Muscle layer of duodenum (tissue), 2 donors: ENCODE measurements around the gene CEP57L1.
"Not testable (repeated sequence)": the region's sequence is repeated elsewhere in the genome, so short reads cannot be mapped to it uniquely, and the experiment has no call there.

Source experiments
- H3K27ac ChIP-seq: one replicate; pipeline ENCODE4 v1.7.0; 2013; ENCODE audit warnings: mild to moderate bottlenecking, low read length
- H3K27me3 ChIP-seq: one replicate; pipeline ENCODE4 v1.7.0; 2013; ENCODE audit warnings: low read depth, mild to moderate bottlenecking, control low read depth, low read length
- H3K36me3 ChIP-seq, 2 donors: one replicate each; pipeline ENCODE4 v1.7.0; 2013; ENCODE audit warnings: low read length in 2 of 2, control low read depth in 1 of 2, mild to moderate bottlenecking in 1 of 2; ENCODE audit not compliant: insufficient read depth in 2 of 2, control insufficient read depth in 1 of 2
- H3K4me1 ChIP-seq, 2 donors: one replicate each; pipeline ENCODE4 v1.7.0; 2013; ENCODE audit warnings: low read length in 2 of 2, mild to moderate bottlenecking in 2 of 2, control low read depth in 1 of 2, moderate library complexity in 1 of 2; ENCODE audit not compliant: insufficient read depth in 2 of 2, control insufficient read depth in 1 of 2
- H3K4me3 ChIP-seq, 2 donors: one replicate each; pipeline ENCODE4 v1.7.0; 2013; ENCODE audit warnings: low read length in 2 of 2, low read depth in 1 of 2, mild to moderate bottlenecking in 1 of 2
- H3K9me3 ChIP-seq, 2 donors: one replicate each; pipeline ENCODE4 v1.7.0; 2013; ENCODE audit warnings: low read length in 2 of 2, control low read depth in 1 of 2, mild to moderate bottlenecking in 1 of 2; ENCODE audit not compliant: control insufficient read depth in 1 of 2
- donor health status: healthy.

Gene CEP57L1

GRCh38 chr6:109178921-109179320, 83.6 kb downstream of the CEP57L1 start:
- Histone ChIP-seq H3K36me3 (no peaks in the 10 kb centered on the region), H3K9me3 (no peaks in the 10 kb centered on the region), H3K4me1 (no peaks in the 10 kb centered on the region), H3K27ac (no peak overlapping the region), H3K4me3 (no peak overlapping the region), H3K27me3 (no peaks in the 10 kb centered on the region)

DNA sequence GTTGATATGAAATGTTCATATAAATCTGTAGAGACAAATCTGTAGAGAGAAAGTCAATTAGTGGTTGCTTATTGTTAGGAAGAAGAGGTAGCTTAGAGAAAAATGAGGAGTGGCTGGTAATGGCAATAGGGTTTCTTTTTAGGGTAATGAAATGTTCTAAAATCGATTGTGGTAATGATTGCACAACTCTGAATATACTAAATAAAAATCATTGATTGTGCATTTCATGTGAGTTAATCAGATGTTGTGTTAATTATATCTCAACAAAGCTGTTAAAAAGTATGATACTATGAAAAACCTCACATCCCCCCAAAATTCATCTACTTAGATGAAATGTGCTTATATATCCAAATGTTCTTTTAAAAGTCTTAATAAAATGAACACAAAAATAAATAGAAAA, 84.2 kb downstream of the CEP57L1 start:
- H3K27me3 ChIP-seq, result no peaks in the 10 kb centered on the region
- no peak overlapping the region for H3K27ac ChIP-seq
- no peaks in the 10 kb centered on the region for H3K9me3 ChIP-seq
- H3K4me1 ChIP-seq, result no peaks in the 10 kb centered on the region
- no peaks in the 10 kb centered on the region for H3K36me3 ChIP-seq
- no peak overlapping the region for H3K4me3 ChIP-seq

GRCh38 chr6:109182578-109182977, 87.3 kb downstream of the CEP57L1 start:
- H3K36me3 ChIP-seq, result no peaks in the 10 kb centered on the region
- no peak overlapping the region for H3K4me3 ChIP-seq
- H3K27ac ChIP-seq, result no peak overlapping the region
- H3K4me1 ChIP-seq, result no peaks in the 10 kb centered on the region
- H3K27me3 ChIP-seq, result no peaks in the 10 kb centered on the region
- no peaks in the 10 kb centered on the region for H3K9me3 ChIP-seq

- Histone ChIP-seq H3K9me3 (no peaks in the 10 kb centered on the region), H3K36me3 (no peaks in the 10 kb centered on the region)
Measured at GRCh38 chr6:109183109-109183650, 87.9 kb downstream of the CEP57L1 start.

GRCh38 chr6:109184638-109185037, 89.3 kb downstream of the CEP57L1 start:
- Histone ChIP-seq H3K4me1 (no peaks in the 10 kb centered on the region), H3K36me3 (no peaks in the 10 kb centered on the region), H3K27me3 (no peaks in the 10 kb centered on the region), H3K9me3 (no peaks in the 10 kb centered on the region), H3K4me3 (no peak overlapping the region), H3K27ac (no peak overlapping the region)

More at GRCh38 chr6:109183109-109183650, 87.9 kb downstream of the CEP57L1 start:
- H3K4me1 ChIP-seq, result no peaks in the 10 kb centered on the region
- no peak overlapping the region for H3K4me3 ChIP-seq
- H3K27me3 ChIP-seq, result no peaks in the 10 kb centered on the region
- no peak overlapping the region for H3K27ac ChIP-seq

DNA sequence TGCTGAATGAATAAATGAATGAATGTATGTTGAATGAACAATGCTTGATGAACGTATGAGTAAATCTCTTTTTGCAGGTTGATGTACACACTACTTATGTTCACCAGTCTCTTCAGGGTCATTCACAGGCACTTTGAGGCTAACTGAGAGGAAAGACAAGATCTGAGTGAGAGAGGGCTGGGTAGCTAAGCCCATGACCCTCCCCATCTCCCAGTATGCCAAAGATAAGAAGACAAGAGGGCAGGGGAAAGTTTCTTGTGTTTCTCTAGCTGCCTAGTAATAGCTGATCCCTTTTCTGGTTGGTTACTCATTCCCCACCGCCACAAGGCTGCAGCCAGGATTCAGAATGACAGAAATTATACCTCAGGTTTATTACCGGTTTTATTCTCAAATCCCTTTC, 90.7 kb downstream of the CEP57L1 start:
- no peak overlapping the region for H3K27ac ChIP-seq
- no peaks in the 10 kb centered on the region for H3K36me3 ChIP-seq
- no peaks in the 10 kb centered on the region for H3K27me3 ChIP-seq
- H3K4me3 ChIP-seq, result no peak overlapping the region
- no peaks in the 10 kb centered on the region for H3K4me1 ChIP-seq
- H3K9me3 ChIP-seq, result no peaks in the 10 kb centered on the region

DNA sequence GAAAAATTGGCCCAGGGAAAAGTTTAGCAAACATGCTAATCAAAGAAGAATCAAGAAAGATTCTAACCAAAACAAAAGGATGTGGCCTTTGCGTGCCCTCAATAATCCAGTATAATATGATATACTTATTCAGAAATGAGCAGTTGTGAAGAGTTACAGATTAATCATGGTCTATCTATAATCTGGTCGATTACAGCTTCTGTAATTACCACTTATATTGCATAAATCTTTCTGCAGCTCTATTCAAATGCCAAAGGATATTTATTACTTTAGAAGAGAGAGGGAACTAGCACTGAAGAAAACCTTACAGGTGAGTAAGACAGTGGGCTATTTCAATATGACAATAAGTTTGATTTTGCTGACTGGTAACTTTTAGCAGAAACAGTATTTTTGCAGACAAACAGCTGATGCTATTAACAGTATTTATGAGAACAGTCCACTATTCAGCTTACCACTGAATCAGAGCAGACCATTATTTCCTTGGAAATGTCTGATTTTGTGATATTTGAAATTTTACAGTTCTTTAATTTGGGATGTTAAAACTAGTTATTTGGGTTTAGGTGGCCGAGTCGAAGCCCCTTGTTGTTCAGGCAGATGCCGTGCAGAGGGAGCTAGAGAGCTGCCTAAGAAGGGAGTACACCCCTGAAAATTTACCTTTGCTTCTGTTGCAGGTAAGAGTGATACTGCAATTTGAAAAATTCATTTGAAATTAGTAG, 92.2 kb downstream of the CEP57L1 start:
- H3K27ac ChIP-seq, result no peak overlapping the region
- no peak overlapping the region for H3K4me3 ChIP-seq

DNA sequence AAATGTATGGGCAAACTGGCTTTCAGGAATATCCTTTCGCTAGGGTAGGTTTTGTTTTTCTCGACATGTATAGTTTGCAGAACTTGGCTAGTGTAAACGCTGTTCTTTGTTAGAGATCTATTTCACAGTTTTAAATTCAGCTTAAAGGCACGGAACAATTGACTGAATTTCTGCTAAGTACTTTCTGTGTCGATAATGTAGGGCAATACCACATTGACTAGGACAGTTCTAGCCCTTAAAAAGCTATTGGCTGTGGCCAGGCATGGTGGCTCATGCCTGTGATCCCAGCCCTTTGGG, 92.8 kb downstream of the CEP57L1 start:
- Histone ChIP-seq H3K27ac (no peak overlapping the region), H3K27me3 (no peaks in the 10 kb centered on the region), H3K4me3 (no peak overlapping the region), H3K9me3 (no peaks in the 10 kb centered on the region), H3K36me3 (no peaks in the 10 kb centered on the region), H3K4me1 (no peaks in the 10 kb centered on the region)

More for the DNA sequence above, 92.2 kb downstream of the CEP57L1 start:
- Histone ChIP-seq H3K9me3 (no peaks in the 10 kb centered on the region), H3K27me3 (no peaks in the 10 kb centered on the region), H3K36me3 (no peaks in the 10 kb centered on the region), H3K4me1 (no peaks in the 10 kb centered on the region)

DNA sequence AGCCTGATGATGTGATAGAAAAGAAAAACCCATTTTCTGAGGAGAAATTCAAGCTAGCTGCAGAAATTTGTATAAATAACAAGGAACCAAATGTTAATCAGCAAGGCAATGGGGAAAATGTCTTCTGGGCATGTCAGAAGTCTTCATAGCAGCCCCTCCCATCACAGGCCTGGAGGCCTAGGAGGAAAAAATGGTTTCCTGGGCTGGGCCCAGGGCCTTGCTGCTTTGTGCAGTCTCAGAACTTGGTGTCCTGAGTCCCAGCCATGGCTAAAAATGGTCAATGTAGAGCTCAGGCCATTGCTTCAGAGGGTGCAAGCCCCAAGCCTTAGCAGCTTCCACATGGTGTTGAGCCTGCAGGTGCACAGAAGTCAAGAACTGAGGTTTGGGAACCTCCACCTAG, 96.1 kb downstream of the CEP57L1 start:
- not testable (repeated sequence) for H3K9me3 ChIP-seq, H3K4me1 ChIP-seq, H3K4me3 ChIP-seq, H3K27ac ChIP-seq, H3K27me3 ChIP-seq, H3K36me3 ChIP-seq

DNA sequence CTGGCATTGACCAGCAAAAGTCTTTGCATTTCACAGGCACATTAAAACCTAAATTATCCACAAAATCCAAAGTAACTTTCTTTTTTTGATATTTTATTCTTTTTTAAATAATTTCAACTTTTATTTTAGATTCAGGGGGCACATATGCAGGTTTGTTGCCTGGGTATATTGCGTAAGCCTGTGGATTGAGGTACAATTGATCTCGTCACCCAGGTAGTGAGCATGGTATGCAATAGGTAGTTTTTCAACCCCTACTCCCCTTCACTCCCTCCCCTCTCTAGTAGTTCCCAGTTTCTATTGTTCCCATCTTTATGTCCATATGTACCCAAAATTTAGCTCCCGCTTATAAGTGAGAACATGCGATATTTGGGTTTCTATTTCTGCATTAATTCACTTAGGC, 97.6 kb downstream of the CEP57L1 start:
- Histone ChIP-seq H3K27me3 (no peaks in the 10 kb centered on the region), H3K9me3 (no peaks in the 10 kb centered on the region), H3K4me1 (peaks cover 4 to 5% of the 10 kb centered on the region in 2 donors), H3K4me3 (no peak overlapping the region), H3K27ac (no peak overlapping the region), H3K36me3 (no peaks in the 10 kb centered on the region)

GRCh38 chr6:109194880-109195279, 99.6 kb downstream of the CEP57L1 start:
- no peaks in the 10 kb centered on the region for H3K36me3 ChIP-seq
- no peaks in the 10 kb centered on the region for H3K27me3 ChIP-seq
- H3K9me3 ChIP-seq, result no peaks in the 10 kb centered on the region
- H3K4me1 ChIP-seq, result peaks cover 4 to 5% of the 10 kb centered on the region in 2 donors
- H3K4me3 ChIP-seq, result no peak overlapping the region
- H3K27ac ChIP-seq, result no peak overlapping the region

DNA sequence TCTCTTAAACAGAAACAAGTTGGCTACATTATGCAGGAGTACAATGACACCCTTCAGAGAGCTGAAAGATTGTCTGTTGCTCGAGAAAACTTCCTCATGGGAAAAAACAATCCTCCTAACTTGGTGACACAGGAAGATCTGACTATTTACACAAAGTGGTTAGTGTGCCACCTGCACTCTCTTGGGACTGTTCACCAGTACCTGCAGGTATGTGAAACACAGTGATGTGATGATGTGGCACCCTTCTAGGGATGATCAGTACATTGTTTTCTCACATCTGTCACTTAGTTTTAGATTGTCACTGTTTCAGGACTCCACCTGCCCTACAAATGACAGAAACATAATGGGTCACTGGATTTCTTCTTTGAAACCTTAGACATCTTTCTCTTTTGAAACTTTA, 101.8 kb downstream of the CEP57L1 start:
- Histone ChIP-seq H3K4me1 (peaks cover 4 to 5% of the 10 kb centered on the region in 2 donors), H3K4me3 (no peak overlapping the region), H3K27me3 (no peaks in the 10 kb centered on the region), H3K36me3 (no peaks in the 10 kb centered on the region), H3K27ac (no peak overlapping the region), H3K9me3 (no peaks in the 10 kb centered on the region)
